Measurements from ENCODE around the gene MRPL24. TPM values are rescaled to one million over a fixed set of nuclear protein-coding genes. Genes with fewer than 3 reads are reported as not detected.

The MRPL24 gene
- total and polyA plus RNA-seq, 2 of the 13 experiments (the other 11 are each of a cell fraction or from before 2014, with no cell fraction given): 38.1 to 42.9 TPM

- peak; percentile 5 for TF ChIP-seq ARID4A (CRISPR knock-in tag; IDR thresholded peaks at IDR 0.05; ENCODE audit: borderline replicate concordance)
- TF ChIP-seq ZFX (CRISPR knock-in tag; IDR thresholded peaks at IDR 0.05; ENCODE audit: low read depth): peak; percentile 30
- 0 out of 2 replicates have a peak, but pooled peaks have one; percentile 4 for TF ChIP-seq MXD4 (CRISPR knock-in tag; IDR thresholded peaks at IDR 0.05)
- peak; percentile 27 for TF ChIP-seq ZNF687 (CRISPR knock-in tag; IDR thresholded peaks at IDR 0.05)
- TF ChIP-seq RFXAP (CRISPR knock-in tag; IDR thresholded peaks at IDR 0.05; ENCODE audit: borderline replicate concordance): no peak
- no peak for TF ChIP-seq SNAI1 (CRISPR knock-in tag; IDR thresholded peaks at IDR 0.05; ENCODE audit: borderline replicate concordance)
- TF ChIP-seq ZNF12 (CRISPR knock-in tag; IDR thresholded peaks at IDR 0.05): no peak
- TF ChIP-seq LCORL (IDR thresholded peaks at IDR 0.05): no peak
- no peak for TF ChIP-seq LCORL (CRISPR knock-in tag; IDR thresholded peaks at IDR 0.05)
- TF ChIP-seq KLF15 (CRISPR knock-in tag; IDR thresholded peaks at IDR 0.05; ENCODE audit: borderline replicate concordance): no peak
- no peak for TF ChIP-seq FUBP1 (CRISPR knock-in tag; IDR thresholded peaks at IDR 0.05; ENCODE audit: borderline replicate concordance)
- TF ChIP-seq TCF7 (IDR thresholded peaks at IDR 0.05; ENCODE audit: low read depth): no peak
- TF ChIP-seq HNRNPL (IDR thresholded peaks at IDR 0.05; ENCODE audit: low read depth, low read length): no peak
- no peak for TF ChIP-seq ZNF234 (CRISPR knock-in tag; conservative IDR thresholded peaks at IDR 0.05)
- peak; percentile 97; the same call in 1 of the 2 replicates for TF ChIP-seq TGIF2 (CRISPR knock-in tag; IDR thresholded peaks at IDR 0.05)
- TF ChIP-seq NCOR1 (IDR thresholded peaks at IDR 0.05; ENCODE audit: borderline replicate concordance, low read length): no peak
- TF ChIP-seq KDM5B (CRISPR knock-in tag; IDR thresholded peaks at IDR 0.05; ENCODE audit: borderline replicate concordance): 0 out of 2 replicates have a peak, but pooled peaks have one; percentile 42
- TF ChIP-seq RBAK (CRISPR knock-in tag; IDR thresholded peaks at IDR 0.05): no peak
- TF ChIP-seq IRX3 (CRISPR knock-in tag; IDR thresholded peaks at IDR 0.05; ENCODE audit: borderline replicate concordance, low read depth): no peak
- TF ChIP-seq ZNF350 (CRISPR knock-in tag; IDR thresholded peaks at IDR 0.05; ENCODE audit: borderline replicate concordance, low read depth): 0 out of 2 replicates have a peak, but pooled peaks have one; percentile 12
These were observed 27.2 kb upstream of the MRPL24 start (continued) for GRCh38 chr1:156767879-156768604.

All from HepG2 (cell line).